Esophagus squamous epithelium (tissue), 5 donors: ENCODE results near the gene CD320. TPM values are rescaled to one million over a fixed set of nuclear protein-coding genes. Genes with fewer than 3 reads are reported as not detected.

Experiments used
- DNase-seq: peaks from one replicate; lab custom pipeline; 2025; lab: John Stamatoyannopoulos, UW
- H3K27ac ChIP-seq, 4 donors: fragments of 200-600 bp; sonication (generic); one replicate each; pipeline ENCODE4 v1.5.1; 2016 to 2019; ENCODE audit warnings: mild to moderate bottlenecking in 1 of 4
- H3K27me3 ChIP-seq, 4 donors: fragments of 200-600 bp; sonication (generic); 1 replicate in 3 of 4; 2 replicates in 1 of 4; pipeline versions ENCODE4 v1.5.1 to v1.6.0; 2017 to 2021; ENCODE audit warnings: antibody characterized with exemption in 1 of 4
- H3K36me3 ChIP-seq, 3 donors: fragments of 200-600 bp; sonication (generic); one replicate each; pipeline ENCODE4 v1.5.1; 2016 to 2019
- H3K4me1 ChIP-seq, 3 donors: fragments of 200-600 bp; sonication (generic); one replicate each; pipeline ENCODE4 v1.5.1; 2017 to 2019
- H3K4me3 ChIP-seq, 4 donors: fragments of 200-600 bp; sonication (generic); 1 replicate in 3 of 4; 2 replicates in 1 of 4; pipeline ENCODE4 v1.5.1; 2016 to 2019; ENCODE audit warnings: mild to moderate bottlenecking in 2 of 4, moderate library complexity in 1 of 4
- H3K9me3 ChIP-seq, 3 donors: fragments of 200-600 bp; sonication (generic); one replicate each; pipeline ENCODE4 v1.5.1; 2016 to 2019
- CTCF ChIP-seq, 6 experiments: fragments of 450-650 bp in 4 of 6; fragments of 200-600 bp in 2 of 6; sonication (generic) in 2 of 6; IDR thresholded peaks; one replicate each; pipeline ENCODE4 v1.5.1; 2016 to 2019; ENCODE audit warnings: antibody characterized with exemption in 6 of 6, mild to moderate bottlenecking in 4 of 6, moderate library complexity in 4 of 6
- POLR2A ChIP-seq, 4 donors: fragments of 450-650 bp; IDR thresholded peaks; one replicate each; pipeline ENCODE4 v1.6.1; 2017; ENCODE audit warnings: antibody characterized with exemption in 4 of 4, mild to moderate bottlenecking in 4 of 4, moderate library complexity in 3 of 4
- WGBS, 2 donors: methylation state at CpG; one replicate each; pipeline ENCODE4 v1.1.5; 2018; 5-methylcytosine and 5-hydroxymethylcytosine counted together
- intact Hi-C: fragments of 100-400 bp; cut with DNase I; formaldehyde crosslinking; loops from one replicate; pipeline ENCODE4 v1.15.0; 2022
- total RNA-seq, 4 donors: library from RNA; depleted of rRNA; stranded (reverse); fragments of >200 nt; gene quantifications; one replicate each; pipeline ENCODE4 v1.1.0, GENCODE V29; 2016
- donor health status: DM: yes; HTN: yes; CAD: no.

Gene CD320
- total RNA-seq, 4 donors from 2014 or later, result 8.7 to 27.0 (median 22.3) TPM

- H3K27ac ChIP-seq, result peak overlapping the region in 2 of 4 donors; percentile 10
- intact Hi-C loops, result no loop called here
- H3K4me1 ChIP-seq, result peaks cover 13 to 49% (median 29%) of the 10 kb centered on the region in 3 donors
- peak overlapping the region; percentile 31 to 68 (median 44) for H3K4me3 ChIP-seq
- H3K36me3 ChIP-seq, result no peaks in the 10 kb centered on the region
- no peaks in the 10 kb centered on the region for H3K9me3 ChIP-seq
- no peak for DNase-seq
- WGBS, 2 donors, result 8 to 30% methylated on average over 8 to 16 of the region's 79 CpGs
- TF ChIP-seq POLR2A (IDR thresholded peaks at IDR 0.05) (no peak), CTCF (IDR thresholded peaks at IDR 0.05) (peak in 1 of 6 experiments; percentile 39)
- peaks cover 0 to 66% (median 5%) of the 10 kb centered on the region in 4 donors for H3K27me3 ChIP-seq
Measured at GRCh38 chr19:8335343-8336071, 27.3 kb upstream of the CD320 start.

- peaks cover 0 to 62% (median 5%) of the 10 kb centered on the region in 4 donors for H3K27me3 ChIP-seq
- H3K9me3 ChIP-seq, result no peaks in the 10 kb centered on the region
- H3K27ac ChIP-seq, result peak overlapping the region in 1 of 4 donors; percentile 10
- no peaks in the 10 kb centered on the region for H3K36me3 ChIP-seq
- no peak for DNase-seq
- TF ChIP-seq POLR2A (IDR thresholded peaks at IDR 0.05) (no peak), CTCF (IDR thresholded peaks at IDR 0.05) (no peak)
- intact Hi-C loops, result no loop called here
- peak overlapping the region; percentile 31 to 68 (median 44) for H3K4me3 ChIP-seq
- WGBS, 2 donors, result 31% methylated on average over 7 of the region's 117 CpGs; no CpG with 5 or more reads in 1 of the 2 donors
- H3K4me1 ChIP-seq, result peaks cover 13 to 45% (median 29%) of the 10 kb centered on the region in 3 donors
Measured at GRCh38 chr19:8334458-8335342, 26.5 kb upstream of the CD320 start.

GRCh38 chr19:8333767-8334457 is 25.8 kb upstream of the CD320 start:
- intact Hi-C loops, result no loop called here
- Histone ChIP-seq H3K4me1 (peaks cover 13 to 45% (median 29%) of the 10 kb centered on the region in 3 donors), H3K9me3 (no peaks in the 10 kb centered on the region), H3K27ac (no peak overlapping the region), H3K4me3 (peak overlapping the region in 3 of 4 donors; percentile 31 to 68 (median 52)), H3K27me3 (peaks cover 0 to 59% (median 5%) of the 10 kb centered on the region in 4 donors), H3K36me3 (no peaks in the 10 kb centered on the region)
- DNase-seq, result no peak
- 20 to 43% methylated on average over 1 to 2 of the region's 48 CpGs for WGBS, 2 donors
- TF ChIP-seq CTCF (IDR thresholded peaks at IDR 0.05), result no peak
- TF ChIP-seq POLR2A (IDR thresholded peaks at IDR 0.05), result no peak

GRCh38 chr19:8332976-8333766 is 25.0 kb upstream of the CD320 start:
- Histone ChIP-seq H3K9me3 (no peaks in the 10 kb centered on the region), H3K27ac (no peak overlapping the region), H3K4me3 (peak overlapping the region in 2 of 4 donors; percentile 52 to 68), H3K4me1 (peaks cover 13 to 45% (median 29%) of the 10 kb centered on the region in 3 donors), H3K36me3 (no peaks in the 10 kb centered on the region), H3K27me3 (peaks cover 0 to 59% (median 5%) of the 10 kb centered on the region in 4 donors)
- 27 to 33% methylated on average over 12 to 22 of the region's 52 CpGs for WGBS, 2 donors
- no peak for TF ChIP-seq POLR2A (IDR thresholded peaks at IDR 0.05)
- TF ChIP-seq CTCF (IDR thresholded peaks at IDR 0.05), result no peak
- no peak for DNase-seq
- intact Hi-C loops, result no loop called here
